Urothelium cell line (cell line): ENCODE measurements around the gene PHF19.

Experiments used
- DNase-seq: peaks from one replicate; pipeline ENCODE4 v3.0.0; 2011; ENCODE audit warnings: low spot score, mixed read lengths
- FAIRE-seq: peaks from 2 replicates; lab custom pipeline; 2011; peaks lifted over from hg19 to GRCh38; lab: Jason Lieb, UNC

PHF19 gene

DNA sequence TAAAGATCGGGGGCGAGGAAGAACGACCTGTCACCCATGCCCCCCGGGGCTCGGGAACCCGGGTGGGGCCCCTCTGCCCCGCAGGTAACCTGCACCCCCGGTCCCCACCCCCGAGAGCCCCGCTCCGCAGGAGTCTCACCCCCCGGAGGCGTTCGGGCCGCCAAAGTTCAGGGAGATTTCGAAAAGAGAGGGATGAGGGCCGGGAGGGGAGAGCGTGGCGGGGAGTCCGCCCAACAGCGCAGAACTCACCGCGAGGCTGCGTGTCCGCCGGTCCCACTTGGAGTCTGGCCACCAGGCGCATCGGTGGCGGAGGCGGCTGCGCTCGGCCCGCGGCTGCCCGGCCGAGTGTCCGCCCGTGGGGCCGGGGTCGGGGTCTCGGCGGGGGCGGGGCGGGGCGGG is at the start of gene PHF19:
TSS of gene PHF19 (minus strand) at position 347 of the 399 bp plus-strand sequence. CDS start 2,447 bp downstream, outside the sequence.
- DNase-seq, result peak; percentile 64
- FAIRE-seq, result no peak

DNA sequence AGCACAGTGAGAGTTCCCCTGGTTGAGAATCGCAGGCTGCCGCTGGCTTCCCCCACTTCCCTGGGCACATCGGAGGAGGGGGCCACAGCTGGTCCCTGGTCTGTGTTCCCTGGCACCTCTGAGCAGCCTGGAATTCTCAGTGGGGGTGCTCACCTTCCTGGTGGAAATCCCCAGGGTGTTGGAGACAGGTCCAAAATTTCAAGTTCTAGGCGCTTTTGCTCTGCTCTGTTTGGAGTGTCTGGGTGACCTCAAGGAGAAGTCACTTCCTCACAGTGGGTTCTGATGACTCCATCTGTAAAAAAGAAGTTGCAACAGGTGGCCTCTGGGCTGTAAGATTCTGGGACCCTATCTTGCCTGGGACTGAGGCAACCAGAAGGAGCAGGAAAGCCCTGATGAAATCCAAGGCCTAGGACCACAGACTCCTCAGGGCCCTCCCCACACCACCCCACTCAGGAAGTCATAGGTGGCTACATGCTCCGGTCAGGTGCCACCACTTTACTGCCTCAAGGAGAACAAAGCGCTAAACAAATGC is 49.5 kb upstream of the PHF19 start, which contains the start of gene TRAF1:
TSS of gene TRAF1 (minus strand) at position 400 of the 532 bp plus-strand sequence. CDS start 721 bp downstream, outside the sequence.
- FAIRE-seq (no peak), DNase-seq (no peak)

DNA sequence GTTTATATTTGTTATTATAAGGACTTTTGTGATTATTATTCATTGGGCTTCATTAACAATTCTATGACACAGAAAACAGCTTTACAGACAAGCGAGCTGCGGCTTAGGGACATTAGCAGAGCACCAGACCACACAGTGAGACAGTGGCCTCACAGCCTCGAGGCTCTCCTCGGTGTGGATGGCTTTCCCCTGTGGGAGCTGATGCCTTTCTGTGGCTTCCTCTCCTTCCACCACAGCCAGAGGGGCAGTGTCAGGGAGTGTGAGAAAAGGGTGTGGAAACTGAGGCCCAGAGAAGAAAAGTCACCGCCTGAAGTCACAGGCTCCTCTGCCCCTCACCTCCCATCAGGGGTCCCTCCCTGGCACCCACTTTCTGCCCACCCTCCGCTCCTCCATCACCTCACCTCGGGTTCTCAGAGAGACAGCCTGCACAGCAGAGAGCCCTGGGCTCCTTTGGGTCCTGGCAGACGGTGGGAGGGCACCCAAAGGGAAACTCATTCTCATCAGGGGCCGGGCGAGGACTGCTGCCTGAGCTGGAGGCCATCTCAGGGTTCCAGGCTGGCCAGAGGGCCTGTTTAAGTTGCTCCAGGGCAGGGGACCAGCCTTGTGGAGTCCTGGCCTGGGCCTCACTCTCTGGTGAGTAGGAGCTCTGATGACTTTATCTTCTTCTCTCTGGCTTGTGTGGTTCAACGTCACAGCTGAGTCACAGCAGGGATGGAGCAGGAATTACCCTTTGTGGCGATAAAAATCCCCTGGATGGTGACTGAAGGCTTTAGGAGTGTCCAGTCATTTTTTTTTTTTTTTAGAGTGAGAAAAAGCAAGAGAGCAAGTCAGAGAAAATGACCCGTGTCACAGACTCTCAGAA is 48.8 kb upstream of the PHF19 start:
- DNase-seq (peak; percentile 20), FAIRE-seq (no peak)

DNA sequence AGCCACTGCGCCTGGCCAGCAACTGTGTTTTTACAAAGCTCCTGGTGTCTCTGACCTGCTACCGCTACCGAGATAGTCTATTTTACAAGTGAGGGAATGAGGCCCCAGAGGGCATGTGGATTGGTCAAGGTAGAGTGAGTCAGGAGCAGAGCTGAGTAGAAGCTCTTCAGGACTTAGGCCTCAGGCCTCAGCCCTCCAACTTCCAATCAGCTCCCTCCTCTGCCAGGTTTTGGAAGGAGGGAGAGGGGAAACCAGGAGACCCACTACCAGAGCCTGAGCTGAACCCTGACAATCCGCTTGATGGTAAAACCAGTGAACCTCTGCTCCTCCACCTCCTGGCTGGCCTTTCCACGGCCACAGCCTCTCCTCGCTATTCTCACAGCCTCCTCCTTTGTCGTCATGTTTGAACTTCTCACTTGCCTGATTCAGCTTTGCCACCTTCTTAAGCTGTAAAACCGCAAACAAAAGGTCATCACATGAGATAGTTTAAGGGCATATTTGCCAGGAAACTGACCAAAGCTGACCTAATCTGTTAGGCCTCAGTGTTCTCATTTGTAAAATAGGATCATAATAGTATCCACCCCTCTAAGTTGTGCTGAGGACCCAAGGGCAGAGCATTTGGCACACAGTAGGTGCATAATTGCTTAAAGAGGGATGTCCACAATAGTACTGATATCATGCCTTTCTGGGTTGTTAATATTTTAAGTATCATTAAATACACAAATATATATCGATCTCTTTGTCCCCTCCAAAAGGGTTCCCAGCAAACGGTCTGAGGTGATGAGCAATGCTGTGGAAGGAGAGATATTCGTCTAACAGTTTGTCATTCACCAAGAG is 47.9 kb upstream of the PHF19 start:
- no peak for FAIRE-seq
- DNase-seq, result no peak

DNA sequence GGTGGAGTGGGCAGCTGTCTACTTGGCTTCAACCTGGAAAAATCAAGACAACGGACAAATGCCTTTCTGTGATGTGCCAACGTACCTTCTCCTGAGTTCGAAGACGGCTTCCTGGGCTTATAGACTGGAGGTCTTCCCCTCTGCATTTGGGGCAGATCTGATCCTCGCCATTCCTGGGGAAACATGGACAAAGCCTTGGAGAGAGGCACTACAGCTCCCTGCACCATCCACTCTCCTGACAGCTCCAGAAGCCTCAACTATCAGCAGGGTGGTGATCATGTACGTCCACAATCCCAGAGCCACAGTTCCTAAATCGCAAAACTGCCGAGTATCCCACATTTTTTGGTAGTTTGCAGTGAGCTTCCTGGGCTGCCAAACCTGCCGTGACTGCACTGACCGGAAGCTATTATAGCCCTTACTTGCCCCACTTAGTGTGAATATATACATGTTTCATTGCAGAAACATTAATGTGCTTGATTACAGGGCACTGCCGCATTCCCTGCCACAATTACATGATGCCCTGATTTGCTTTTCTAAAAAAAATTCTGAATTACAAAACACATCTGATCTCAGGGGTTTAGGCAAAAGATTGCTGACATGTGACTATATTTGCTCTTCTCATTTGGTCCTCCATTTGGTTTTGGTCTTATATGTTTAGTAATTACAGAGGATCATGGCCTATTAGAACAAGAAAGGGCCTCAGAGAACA is 46.8 kb upstream of the PHF19 start:
- no peak for DNase-seq
- FAIRE-seq, result no peak

GRCh38 chr9:120922404-120923195 is 45.6 kb upstream of the PHF19 start:
- no peak for DNase-seq
- FAIRE-seq, result no peak

GRCh38 chr9:120921661-120922181 is 44.7 kb upstream of the PHF19 start:
- no peak for FAIRE-seq

GRCh38 chr9:120920806-120921178 is 43.8 kb upstream of the PHF19 start:
- DNase-seq (no peak), FAIRE-seq (no peak)

More at GRCh38 chr9:120921661-120922181, 44.7 kb upstream of the PHF19 start:
- DNase-seq, result no peak

- FAIRE-seq, result no peak
Measured at GRCh38 chr9:120919843-120920805, 43.1 kb upstream of the PHF19 start.

DNA sequence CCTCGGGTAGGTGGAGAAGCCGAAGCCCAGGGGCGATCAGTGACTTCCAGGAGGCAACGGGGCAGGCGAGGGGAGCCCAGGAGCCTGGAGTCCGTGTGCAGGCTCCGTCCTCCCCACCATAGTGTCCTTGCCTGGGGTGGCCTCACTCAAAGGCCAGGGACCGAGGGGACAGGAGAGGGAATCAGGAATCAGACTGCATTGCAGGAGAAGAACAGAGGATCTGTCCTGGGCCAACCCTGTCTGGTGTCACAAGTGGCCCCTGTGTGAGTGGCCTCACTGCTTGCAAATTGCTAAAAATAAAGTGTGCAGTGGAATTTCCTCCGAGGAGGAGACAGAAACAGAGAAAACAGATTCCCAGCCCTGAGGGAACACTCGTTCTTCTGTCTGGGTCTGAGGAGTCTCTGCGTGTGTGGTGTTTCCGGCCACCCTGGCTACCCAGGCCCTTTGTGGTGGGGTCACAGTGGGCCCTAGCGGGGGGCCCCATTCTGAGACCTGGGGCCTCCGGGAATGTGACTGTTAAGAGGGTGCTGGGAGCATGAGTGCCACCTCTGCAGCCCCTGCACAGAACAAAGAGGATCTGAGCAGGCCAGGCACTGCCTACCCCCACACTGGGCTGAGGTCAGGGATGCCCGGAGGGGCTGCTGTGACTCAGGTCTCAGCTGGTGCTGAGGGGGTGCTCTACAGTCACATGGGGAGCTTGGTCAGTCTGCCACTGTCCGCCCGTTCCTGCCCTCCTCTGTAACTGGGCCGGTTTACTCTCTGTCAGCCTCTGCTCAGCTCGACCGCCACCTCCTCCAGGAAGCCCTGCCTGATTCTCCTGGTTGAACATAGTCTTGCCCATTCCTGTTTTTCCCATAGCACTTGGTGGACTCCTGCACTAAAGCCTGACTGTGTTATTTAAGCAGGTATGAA is 42.2 kb upstream of the PHF19 start:
- no peak for FAIRE-seq
- no peak for DNase-seq

More at GRCh38 chr9:120919843-120920805, 43.1 kb upstream of the PHF19 start:
- DNase-seq, result no peak

- DNase-seq, result no peak
- no peak for FAIRE-seq
Measured at GRCh38 chr9:120917929-120918762, 41.2 kb upstream of the PHF19 start.

DNA sequence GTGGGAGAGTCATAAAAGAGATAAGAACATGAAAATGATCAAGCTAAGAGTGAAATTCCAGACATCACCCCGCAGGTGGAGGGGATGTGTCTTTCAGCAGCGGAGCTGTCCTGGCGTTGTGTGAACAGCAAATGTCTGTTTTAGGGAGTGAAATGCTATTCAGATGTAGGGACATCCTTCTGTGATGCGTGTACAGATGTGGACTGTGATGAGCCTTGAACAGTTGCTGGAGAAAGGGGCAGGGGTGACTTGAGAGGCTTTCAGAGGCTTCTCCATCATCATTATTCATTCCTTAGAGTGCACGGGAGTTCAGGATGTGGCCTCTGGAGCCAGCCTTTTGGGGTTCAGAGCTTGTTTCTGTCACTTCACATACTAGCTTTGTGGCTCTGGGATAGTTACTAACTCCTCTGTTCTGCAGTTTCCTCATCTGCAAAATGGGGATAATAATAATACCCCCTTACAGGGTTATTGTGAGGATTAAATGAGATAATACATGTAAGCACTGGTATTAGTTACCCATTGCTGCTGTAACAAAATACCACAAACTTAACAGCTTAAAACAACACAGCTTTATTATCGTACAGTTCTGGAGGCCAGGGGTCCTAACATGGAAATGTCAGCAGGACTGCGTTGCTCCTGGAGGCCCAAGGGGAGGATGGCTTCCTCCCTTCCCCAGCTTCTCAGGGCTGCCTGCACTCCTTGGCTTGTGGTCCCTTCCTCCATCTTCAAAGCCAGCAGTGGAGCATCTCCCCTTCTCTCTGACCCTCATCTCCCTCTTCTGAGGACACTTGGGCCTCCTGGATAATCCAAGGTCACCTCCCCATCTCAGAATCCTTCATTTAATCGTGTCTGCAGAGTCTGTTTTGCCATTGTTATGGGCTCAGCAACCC is 40.2 kb upstream of the PHF19 start:
- no peak for FAIRE-seq
- DNase-seq, result no peak

DNA sequence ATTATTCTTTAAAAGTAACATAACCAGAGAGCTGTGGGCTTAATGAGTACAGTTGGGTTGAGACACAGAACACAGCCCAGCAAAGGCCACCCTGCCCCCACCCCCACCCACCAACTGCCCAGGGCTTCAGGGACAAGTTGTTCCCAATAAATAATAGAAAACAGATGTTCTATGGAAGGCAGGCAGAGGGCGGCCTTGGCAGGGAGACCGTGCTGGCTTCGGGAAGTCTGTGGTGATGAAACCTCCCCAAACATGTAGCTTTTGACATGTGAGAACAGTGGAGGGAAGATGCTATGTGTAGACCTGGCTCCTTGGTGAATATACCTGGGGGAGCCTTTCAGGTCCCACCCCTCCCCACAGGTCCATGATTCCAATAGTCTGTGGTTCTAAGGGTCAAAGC is 39.6 kb upstream of the PHF19 start:
- no peak for DNase-seq
- FAIRE-seq, result no peak

- no peak for DNase-seq
- no peak for FAIRE-seq
Measured at GRCh38 chr9:120915854-120916470, 39.0 kb upstream of the PHF19 start.

- no peak for DNase-seq
- FAIRE-seq, result no peak
Measured at GRCh38 chr9:120914953-120915352, 38.0 kb upstream of the PHF19 start.
